Hematopoietic multipotent progenitor cell treated with erythropoietin and hydrocortisone succinate and interleukin-3 and kit ligand, for 4 days (in vitro differentiated cells): ENCODE data around the gene RAG1.
"Not testable (repeated sequence)": the region's sequence is repeated elsewhere in the genome, so short reads cannot be mapped to it uniquely, and the experiment has no call there.

ENCODE experiments used
- DNase-seq: peaks from one replicate; pipeline ENCODE4 v3.0.0-alpha.2; 2015

RAG1 gene

DNA sequence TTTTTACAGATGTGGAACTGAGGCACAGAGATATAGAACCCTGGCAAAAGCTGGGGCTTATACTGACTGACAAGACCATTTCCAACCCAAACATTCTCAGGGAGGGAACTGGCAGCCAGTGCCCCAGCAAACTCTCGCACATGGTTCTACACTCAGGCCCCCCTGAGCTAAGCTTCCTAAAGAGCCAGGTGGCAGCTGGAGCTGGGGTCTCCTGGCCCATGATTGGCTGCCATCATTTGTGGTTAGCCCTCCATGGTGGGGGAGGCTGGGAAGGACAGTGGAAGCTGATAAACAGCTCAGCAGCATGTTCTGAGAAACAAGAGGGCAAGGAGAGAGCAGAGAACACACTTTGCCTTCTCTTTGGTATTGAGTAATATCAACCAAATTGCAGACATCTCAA is at the start of gene RAG1:
Gene RAG1, plus strand, starts transcription at position 314 of the 400 bp plus-strand sequence. CDS start 5,298 bp downstream, outside the sequence.
- DNase-seq = no peak

DNA sequence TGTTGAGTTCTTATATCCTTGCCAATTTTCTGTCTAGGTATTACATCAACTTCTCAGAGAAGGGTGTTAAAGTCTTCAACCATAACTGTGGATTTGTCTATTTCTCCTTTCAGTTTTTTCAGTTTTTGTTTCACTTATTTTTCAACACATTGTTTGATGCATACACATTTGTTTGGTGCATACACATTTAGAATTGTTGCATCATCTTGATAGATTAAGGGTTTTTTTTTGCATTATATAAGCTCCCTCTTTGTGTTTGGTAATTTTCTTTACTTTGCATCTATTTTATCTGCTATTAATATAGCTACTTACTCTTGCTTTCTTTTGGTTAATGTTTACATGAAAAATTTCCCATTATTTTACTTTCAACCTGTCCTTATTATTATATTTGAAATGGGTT is 37.0 kb upstream of the RAG1 start:
- DNase-seq = no peak

DNA sequence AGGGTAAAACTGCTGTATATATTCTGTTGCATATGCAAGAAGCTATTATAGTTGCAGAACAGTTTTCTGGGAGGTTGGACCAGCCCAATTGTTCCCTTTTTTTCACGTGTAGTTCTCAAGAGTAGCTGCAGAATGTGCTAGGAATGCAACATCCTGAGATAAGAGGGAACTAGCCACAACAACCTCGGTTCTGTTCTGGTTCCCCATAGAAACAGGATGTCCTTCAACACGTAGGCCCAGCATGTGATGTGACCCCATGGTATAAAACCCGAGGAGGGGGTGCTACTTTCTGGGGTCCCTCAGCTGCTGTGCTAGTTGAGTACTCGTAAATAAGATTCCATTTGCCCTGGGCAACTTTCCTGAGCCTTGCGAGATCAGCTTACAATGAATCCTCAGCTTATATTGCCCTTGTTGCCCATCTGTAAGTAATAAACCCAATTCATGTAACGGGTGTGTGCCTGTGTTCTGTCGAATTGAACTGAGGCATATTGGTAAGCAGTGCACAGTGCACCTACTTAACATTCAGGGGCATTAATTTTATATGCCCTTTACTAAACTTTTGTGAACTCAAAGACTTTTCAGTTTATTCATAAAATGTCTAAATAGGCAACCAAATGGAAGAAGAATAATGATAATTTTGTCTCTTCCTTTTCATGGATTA is 34.7 kb upstream of the RAG1 start:
- DNase-seq = peak; percentile 40

DNA sequence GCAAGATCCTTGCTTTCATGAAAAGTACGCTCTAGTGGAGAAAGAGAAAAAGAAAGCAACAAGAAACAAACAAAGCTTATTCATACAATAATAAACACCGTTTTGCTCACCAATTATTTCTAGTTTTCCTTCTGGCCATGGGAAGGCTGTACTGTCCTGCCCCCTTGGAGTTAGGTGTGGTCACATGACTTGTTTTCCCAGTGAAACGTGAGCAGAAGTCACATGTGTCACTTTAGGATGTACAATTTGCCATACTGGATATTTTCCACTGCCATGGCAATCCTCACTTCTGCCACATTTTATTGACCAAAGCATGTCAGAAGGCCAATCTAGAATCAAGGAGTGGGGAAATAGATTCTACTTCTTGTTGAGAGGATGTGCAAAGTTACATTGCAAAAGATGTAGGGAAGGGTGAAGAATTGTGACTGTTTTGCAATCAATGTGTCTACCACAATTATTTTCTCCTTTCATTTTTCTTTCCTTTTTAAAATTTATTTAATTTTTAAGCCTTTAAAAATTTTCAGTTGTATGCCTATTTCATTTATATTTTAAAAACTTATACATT is 33.4 kb upstream of the RAG1 start:
- no peak for DNase-seq

DNA sequence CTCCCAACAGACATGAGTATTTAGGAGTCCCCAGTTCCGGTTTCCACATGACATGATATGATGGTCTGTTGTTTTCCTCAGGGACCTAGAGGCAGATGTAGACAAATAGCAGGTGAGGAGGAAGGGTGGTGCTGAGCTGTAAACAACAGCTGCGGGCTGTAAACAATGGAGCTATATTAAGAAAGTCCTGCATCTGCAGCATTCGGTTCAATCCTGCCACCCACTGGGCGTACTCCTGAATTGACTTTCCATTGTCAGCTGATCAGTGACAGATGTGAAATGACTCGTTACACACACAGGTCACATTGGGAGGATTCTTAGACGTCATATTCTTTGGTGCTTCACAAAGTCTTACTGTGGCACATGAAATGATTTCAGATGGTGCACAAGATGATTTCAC is 26.8 kb upstream of the RAG1 start:
- DNase-seq = peak; percentile 76

DNA sequence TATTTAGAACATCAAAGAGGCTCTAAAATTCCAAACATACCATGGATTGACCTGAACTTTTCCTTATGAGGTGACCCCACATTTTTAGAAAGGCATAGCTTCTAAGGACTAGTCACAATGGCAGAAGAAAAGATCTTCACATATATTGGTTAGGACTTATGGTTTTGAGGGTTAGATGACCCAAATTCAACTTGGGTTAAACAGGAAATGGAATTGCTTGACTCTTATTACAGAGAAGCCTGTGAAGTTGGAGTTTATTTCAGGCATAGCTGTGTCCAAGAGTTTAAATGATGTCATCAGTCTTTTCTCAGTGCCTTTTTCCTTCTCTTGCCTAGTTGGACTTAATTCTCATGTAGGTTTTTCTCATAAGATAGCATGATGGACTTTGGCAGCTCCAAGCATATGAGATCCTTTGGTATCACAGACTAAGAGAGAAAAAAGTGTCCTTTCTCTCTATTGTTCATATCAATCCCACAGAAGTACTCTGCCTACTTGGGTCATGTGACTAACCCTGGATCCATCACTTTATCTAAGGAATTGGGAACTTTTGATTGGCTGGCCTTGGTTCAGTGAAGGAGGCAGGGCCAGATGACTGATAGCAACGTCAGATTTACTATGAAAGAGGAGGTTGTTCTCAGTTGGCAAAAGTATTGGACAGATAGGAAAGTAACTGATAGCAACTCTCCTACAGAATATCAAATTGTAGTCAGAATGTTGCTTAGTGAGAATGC is 17.3 kb upstream of the RAG1 start:
- DNase-seq = no peak

DNA sequence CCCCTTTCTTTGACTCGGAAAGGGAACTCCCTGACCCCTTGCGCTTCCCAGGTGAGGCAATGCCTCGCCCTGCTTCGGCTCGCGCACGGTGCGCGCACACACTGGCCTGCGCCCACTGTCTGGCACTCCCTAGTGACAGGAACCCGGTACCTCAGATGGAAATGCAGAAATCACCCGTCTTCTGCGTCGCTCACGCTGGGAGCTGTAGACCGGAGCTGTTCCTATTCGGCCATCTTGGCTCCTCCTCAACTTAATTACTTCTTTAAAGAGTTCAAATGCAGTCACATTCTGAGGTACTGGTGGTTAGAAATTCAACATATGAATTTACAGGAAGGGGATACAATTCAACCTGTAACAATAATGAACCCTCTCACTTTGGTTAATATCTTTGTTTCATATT is 10.4 kb upstream of the RAG1 start:
- DNase-seq = not testable (repeated sequence)

DNA sequence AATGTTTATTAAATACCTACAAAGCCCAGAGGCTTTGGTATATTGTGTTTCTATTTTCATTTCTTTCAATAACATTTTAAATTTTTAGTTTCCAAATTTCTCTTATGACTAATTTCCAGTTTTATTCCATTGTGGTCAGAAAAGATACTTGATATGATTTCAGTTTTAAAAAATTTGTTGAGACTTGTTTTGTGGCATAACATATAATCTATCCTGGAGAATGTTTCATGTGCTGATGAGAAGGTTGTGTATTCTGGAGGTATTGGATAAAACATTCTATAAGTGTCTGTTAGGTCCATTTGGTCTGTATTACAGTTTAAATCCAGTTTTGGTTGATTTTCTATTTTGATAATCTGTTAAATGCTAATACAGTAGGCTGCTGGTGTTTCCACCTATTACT is 9.8 kb upstream of the RAG1 start:
- DNase-seq = no peak

DNA sequence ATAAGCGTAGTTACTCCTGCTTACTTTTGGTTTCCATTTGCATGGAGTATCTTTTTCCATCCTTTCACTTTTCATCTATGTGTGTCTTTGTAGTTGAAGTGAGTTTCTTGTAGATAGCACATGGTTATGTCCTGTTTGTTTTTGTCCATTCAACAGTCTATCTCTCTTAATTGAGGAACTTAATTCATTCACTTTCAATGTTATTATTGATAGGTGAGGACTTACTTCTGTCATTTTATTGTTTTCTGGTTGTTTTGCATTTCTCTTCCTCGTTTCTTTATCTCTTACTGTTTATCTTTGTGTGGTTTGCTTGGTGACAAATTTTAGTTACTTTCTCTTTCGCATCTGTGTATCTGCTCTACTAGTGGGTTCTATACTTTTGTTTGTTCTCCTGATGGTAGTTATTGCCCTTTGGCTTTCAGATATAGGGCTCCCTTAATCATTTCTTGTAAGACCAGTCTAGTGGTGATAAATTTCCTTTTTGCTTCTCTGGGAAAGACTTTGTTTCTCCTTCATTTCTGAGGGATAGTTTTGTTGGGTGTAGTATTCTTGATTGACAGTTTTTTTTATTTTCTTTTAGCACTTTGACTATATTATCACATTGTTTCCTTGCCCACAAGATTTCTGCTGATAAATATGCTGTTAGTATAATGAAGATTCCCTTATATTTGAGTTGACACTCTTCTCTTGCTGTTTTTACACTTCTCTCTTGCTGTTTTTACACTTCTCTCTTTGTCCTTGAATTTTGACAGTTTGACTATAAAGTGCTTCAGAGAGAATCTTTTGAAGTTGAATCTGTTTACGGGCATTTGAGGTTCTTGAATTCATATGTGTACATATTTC is 9.0 kb upstream of the RAG1 start:
- DNase-seq = peak; percentile 15

DNA sequence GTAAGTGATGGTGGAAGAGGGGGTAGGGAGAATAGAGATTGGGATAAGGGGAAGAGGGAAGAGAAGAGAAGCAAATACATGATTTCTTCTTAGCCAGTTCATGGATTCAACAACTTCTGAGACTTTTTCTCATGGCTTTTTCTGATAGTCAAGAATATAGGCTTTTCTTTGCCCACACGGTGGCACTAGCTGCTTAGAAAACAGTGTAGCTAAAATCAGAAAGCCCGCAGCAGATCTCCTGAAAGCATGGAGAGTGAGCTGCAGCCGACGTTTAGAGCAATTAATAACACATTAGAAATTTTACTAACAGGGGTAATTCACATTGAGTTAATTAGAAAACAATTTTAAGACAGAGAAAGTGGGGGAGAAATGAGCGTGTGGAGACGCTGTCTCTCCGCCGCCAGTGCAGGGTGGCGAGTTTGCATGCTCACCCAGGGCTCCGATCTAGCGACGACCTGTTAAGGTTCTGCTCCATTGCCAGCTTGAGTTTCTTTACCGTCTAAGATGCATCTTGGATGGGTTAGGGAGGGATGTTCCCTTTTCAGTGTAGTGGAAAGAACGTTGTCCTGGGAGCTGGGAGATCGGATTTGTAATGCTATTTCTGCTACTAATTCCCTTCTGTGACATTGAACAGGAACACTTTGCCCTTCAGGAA is 3.3 kb upstream of the RAG1 start:
- peak; percentile 89 for DNase-seq

DNA sequence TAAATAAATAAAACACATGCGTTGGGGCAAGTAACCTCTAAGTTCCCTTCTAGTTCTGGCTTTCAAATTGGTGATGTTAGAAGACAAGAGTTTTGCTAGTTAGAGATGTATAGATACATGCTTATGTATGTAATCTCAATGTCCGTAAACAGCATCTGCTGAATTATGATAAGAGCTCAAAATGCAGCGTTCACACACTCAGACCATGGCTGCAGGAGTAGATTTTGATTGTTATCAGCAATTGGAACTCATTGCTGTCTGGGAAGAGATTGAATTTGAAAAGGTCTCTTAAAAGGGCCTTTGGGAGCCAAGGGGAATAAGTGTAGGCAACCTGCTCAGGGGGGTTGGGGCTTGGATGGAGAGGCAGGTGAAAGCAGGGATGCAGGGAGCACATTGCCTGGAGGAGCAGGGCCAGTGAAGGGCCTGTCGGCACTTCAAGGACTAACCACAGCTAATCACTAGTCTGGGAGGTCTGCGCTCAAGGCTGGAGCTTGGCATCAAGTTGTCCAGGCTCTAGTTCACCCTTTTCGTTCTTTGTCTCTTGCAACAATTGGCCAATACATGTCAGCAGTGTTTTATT is 2.7 kb upstream of the RAG1 start:
- DNase-seq = peak; percentile 41

DNA sequence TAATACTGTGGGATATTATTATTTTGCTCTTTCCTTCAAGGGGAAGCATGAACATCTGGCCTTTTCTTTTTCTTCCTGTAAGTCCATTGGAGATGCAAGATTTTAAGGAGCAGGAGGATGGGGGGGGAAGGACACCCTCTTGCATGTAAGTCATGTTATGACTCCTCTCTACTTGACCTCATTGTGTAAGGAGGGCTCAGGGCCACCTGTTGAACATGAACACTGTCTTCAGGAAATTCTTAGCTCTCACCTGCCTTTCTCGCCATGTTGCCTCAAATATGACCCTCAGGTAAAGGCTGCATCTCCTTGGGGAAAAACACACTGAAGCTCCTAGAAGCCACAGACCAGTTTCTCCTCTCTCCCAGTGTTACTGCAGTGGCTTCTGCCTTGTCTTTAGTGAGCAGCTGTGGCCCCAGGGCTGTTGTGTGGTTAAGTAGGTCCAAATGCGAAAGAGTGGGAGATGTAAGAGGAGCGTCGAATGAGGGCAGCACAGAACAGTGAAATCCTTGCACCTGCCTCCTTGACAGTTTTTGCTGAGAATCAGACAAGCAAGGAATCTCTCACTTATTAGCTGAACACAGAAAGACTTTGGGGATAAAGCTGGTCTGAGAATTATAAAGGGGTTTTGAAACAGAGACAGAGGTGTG is 1.3 kb upstream of the RAG1 start:
- no peak for DNase-seq

DNA sequence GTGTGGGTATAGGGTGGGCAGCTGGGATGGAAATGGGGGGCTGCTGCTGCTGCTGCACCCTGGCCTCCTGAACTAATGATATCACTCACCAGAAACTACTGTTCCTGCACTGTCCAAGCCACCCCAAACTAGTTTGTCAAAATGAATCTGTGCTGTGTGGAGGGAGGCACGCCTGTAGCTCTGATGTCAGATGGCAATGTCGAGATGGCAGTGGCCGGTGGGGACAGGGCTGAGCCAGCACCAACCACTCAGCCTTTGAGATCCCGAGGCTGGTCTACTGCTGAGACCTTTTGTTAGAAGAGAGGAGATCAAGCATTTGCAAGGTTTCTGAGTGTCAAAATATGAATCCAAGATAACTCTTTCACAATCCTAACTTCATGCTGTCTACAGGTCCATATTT is 1.3 kb downstream of the RAG1 start:
- DNase-seq = no peak

DNA sequence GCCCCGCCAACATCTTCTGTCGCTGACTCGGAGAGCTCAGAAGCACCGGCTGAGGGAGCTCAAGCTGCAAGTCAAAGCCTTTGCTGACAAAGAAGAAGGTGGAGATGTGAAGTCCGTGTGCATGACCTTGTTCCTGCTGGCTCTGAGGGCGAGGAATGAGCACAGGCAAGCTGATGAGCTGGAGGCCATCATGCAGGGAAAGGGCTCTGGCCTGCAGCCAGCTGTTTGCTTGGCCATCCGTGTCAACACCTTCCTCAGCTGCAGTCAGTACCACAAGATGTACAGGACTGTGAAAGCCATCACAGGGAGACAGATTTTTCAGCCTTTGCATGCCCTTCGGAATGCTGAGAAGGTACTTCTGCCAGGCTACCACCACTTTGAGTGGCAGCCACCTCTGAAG is 6.7 kb downstream of the RAG1 start:
- no peak for DNase-seq

DNA sequence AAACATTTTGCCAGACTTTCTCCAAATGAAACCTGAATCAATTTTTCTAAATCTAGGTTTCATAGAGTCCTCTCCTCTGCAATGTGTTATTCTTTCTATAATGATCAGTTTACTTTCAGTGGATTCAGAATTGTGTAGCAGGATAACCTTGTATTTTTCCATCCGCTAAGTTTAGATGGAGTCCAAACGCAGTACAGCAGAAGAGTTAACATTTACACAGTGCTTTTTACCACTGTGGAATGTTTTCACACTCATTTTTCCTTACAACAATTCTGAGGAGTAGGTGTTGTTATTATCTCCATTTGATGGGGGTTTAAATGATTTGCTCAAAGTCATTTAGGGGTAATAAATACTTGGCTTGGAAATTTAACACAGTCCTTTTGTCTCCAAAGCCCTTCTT is 9.6 kb downstream of the RAG1 start:
- DNase-seq = no peak

DNA sequence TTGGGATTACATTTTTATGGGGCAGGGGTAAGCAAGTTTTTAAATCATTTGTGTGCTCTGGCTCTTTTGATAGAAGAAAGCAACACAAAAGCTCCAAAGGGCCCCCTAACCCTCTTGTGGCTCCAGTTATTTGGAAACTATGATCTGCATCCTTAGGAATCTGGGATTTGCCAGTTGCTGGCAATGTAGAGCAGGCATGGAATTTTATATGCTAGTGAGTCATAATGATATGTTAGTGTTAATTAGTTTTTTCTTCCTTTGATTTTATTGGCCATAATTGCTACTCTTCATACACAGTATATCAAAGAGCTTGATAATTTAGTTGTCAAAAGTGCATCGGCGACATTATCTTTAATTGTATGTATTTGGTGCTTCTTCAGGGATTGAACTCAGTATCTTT is 10.1 kb downstream of the RAG1 start:
- DNase-seq = no peak

DNA sequence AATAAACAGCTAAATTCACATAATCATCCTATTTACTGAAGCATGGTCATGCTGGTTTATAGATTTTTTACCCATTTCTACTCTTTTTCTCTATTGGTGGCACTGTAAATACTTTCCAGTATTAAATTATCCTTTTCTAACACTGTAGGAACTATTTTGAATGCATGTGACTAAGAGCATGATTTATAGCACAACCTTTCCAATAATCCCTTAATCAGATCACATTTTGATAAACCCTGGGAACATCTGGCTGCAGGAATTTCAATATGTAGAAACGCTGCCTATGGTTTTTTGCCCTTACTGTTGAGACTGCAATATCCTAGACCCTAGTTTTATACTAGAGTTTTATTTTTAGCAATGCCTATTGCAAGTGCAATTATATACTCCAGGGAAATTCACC is 10.7 kb downstream of the RAG1 start:
- no peak for DNase-seq

DNA sequence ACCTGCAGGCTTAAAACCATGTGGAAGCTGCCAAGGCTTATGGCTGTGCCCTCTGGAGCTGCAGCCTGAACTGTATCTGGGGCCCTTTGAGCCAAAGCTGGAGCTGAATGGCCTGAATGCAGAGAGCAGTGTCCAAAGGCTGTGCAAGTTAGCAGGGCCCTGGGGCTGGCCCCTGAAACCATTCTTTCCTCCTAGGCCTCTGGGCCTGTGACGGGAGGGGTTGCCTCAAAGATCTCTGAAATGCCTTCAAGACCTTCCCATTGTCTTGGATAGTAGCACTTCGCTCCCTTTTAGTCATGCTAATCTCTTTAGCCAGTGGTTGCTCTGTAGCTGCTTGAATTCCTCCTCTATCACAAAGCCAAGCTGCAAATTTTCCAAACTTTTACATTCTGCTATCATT is 13.7 kb downstream of the RAG1 start:
- DNase-seq = no peak

DNA sequence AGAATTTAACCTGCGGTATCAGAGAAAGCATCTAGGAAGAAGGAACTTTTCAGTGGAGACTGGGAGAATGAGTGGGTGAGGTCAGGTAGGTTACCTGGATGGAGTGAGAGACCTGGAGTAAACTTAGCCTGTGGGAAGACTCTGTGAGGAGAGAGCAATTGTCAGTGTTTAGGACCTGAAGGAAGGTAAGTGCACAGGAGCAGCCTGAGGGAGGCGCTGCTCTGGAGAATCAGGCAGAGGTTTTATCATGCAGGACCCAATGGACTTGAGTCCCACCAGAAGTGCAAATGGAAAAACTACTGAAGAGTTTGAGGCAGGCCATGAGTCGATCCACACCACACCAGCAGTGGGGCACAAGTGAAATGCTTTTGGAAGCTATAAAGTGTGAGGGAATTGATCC is 15.9 kb downstream of the RAG1 start:
- no peak for DNase-seq

DNA sequence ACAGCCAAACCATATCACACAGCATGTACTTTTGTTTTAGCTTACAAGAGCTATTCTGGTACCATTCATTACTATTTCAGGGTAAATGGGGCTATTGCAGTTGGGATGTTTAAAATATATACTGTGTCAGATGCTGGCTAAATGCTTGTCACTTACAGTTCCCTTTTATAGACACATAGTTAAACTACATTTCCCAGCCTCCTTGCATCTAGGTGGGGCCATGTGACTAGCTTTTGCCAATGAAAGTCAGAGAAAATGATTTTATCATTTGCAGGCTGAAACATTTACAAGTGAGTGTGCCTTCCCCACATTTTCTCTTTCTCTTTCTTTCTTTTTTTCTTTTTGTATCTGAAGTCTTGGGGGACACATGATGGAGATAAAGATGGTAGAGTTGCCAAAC is 18.7 kb downstream of the RAG1 start:
- DNase-seq = peak; percentile 65

DNA sequence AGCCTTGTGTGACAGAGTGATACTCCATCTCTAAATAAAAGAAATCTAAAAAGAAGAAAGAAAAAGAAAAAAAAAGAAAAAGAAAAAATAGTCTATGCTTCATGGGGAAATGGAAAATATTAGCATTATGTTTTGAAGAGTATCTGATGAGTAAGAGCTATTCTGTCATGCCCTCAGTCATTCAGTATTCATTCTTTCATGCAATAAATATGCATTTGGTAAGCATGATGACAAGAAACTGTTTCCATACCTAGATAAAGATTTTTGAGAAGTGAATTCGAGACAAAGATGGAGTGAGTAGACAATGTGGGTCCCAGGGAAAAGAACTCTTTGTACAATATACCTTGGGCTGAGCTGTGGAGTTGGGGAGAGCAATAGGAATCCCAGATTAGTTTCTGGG is 20.3 kb downstream of the RAG1 start:
- DNase-seq = no peak

DNA sequence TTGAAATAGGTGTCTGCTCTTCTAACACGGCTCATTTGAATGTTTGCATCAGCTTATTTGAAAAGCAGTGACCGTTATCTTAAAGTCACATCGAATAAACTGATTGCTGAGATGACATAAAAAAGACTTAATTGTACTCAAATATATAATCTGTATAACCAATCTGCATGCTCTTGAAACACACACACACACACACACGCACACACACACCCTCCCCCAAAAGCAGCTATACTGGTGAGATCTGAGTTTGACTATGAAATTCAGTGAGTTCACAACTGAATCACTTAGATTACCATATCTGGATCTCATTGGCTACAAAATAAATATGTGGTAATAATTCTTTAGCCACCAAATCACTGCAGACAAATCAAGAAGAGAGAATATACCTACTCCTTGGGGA is 22.7 kb downstream of the RAG1 start:
- DNase-seq = no peak
